ENCODE data around the gene GMPPA. TPM values are rescaled to one million over a fixed set of nuclear protein-coding genes. Genes with fewer than 3 reads are reported as not detected.

The GMPPA gene
- polyA plus RNA-seq, 2 of the 4 experiments (the other 2 are of a cell fraction), result 36.2 to 46.2 TPM

- H3K4me1 ChIP-seq, result 0 out of 3 replicates have a peak, but pooled peaks cover 2% of the 10 kb centered on the region
- TF ChIP-seq SMC3 (IDR thresholded peaks at IDR 0.05), result no peak
- TF ChIP-seq CEBPB (IDR thresholded peaks at IDR 0.05), result no peak
- TF ChIP-seq, protein P1, sequence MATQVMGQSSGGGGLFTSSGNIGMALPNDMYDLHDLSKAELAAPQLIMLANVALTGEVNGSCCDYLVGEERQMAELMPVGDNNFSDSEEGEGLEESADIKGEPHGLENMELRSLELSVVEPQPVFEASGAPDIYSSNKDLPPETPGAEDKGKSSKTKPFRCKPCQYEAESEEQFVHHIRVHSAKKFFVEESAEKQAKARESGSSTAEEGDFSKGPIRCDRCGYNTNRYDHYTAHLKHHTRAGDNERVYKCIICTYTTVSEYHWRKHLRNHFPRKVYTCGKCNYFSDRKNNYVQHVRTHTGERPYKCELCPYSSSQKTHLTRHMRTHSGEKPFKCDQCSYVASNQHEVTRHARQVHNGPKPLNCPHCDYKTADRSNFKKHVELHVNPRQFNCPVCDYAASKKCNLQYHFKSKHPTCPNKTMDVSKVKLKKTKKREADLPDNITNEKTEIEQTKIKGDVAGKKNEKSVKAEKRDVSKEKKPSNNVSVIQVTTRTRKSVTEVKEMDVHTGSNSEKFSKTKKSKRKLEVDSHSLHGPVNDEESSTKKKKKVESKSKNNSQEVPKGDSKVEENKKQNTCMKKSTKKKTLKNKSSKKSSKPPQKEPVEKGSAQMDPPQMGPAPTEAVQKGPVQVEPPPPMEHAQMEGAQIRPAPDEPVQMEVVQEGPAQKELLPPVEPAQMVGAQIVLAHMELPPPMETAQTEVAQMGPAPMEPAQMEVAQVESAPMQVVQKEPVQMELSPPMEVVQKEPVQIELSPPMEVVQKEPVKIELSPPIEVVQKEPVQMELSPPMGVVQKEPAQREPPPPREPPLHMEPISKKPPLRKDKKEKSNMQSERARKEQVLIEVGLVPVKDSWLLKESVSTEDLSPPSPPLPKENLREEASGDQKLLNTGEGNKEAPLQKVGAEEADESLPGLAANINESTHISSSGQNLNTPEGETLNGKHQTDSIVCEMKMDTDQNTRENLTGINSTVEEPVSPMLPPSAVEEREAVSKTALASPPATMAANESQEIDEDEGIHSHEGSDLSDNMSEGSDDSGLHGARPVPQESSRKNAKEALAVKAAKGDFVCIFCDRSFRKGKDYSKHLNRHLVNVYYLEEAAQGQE (IDR thresholded peaks at IDR 0.05), result no peak
- no peak for TF ChIP-seq TP53 (CRISPR knock-in tag; IDR thresholded peaks at IDR 0.05)
- TF ChIP-seq, protein P2, sequence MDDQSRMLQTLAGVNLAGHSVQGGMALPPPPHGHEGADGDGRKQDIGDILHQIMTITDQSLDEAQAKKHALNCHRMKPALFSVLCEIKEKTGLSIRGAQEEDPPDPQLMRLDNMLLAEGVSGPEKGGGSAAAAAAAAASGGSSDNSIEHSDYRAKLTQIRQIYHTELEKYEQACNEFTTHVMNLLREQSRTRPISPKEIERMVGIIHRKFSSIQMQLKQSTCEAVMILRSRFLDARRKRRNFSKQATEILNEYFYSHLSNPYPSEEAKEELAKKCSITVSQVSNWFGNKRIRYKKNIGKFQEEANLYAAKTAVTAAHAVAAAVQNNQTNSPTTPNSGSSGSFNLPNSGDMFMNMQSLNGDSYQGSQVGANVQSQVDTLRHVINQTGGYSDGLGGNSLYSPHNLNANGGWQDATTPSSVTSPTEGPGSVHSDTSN (IDR thresholded peaks at IDR 0.05), result no peak
- ATAC-seq (no peak), DNase-seq (ENCODE audit: low read depth in 1 of 2, low spot score in 1 of 2) (no peak), FAIRE-seq (no peak)
- no peaks in the 10 kb centered on the region for H3K9me3 ChIP-seq
- 66% methylated on average over 10 of the region's 11 CpGs for WGBS (ENCODE audit: missing lambda C conversion rate)
- CTCF ChIA-PET, result interaction anchor here (0.8 to 89.4 kb wide), 4 partner anchors 9 to 59 kb away, joined by 3 to 3291 read pairs (median 4); partner anchors contain the start of genes ASIC4, CHPF, GMPPA and TMEM198
- H3K4me2 ChIP-seq, result no peak overlapping the region
- POLR2A ChIA-PET, result no interaction called here
- peak overlapping the region in 1 of 2 experiments; percentile 1; a peak in 2 of 6 replicates for H3K27ac ChIP-seq
- H3K4me3 ChIP-seq, result no peak overlapping the region
These were observed 37.6 kb upstream of the GMPPA start for GRCh38 chr2:219461047-219461514.

- TF ChIP-seq, protein P2 (IDR thresholded peaks at IDR 0.05), result no peak
- TF ChIP-seq ZNF302 (CRISPR knock-in tag; IDR thresholded peaks at IDR 0.05), result no peak
- TF ChIP-seq RCOR1 (IDR thresholded peaks at IDR 0.05; ENCODE audit: low read depth, low read length), result no peak
- TF ChIP-seq, protein P3, sequence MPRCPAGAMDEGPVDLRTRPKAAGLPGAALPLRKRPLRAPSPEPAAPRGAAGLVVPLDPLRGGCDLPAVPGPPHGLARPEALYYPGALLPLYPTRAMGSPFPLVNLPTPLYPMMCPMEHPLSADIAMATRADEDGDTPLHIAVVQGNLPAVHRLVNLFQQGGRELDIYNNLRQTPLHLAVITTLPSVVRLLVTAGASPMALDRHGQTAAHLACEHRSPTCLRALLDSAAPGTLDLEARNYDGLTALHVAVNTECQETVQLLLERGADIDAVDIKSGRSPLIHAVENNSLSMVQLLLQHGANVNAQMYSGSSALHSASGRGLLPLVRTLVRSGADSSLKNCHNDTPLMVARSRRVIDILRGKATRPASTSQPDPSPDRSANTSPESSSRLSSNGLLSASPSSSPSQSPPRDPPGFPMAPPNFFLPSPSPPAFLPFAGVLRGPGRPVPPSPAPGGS (IDR thresholded peaks at IDR 0.05), result no peak
- TF ChIP-seq CBX2 (IDR thresholded peaks at IDR 0.05; ENCODE audit: borderline replicate concordance, low read depth), result no peak
- TF ChIP-seq EHF (CRISPR knock-in tag; IDR thresholded peaks at IDR 0.05), result no peak
- no peak for TF ChIP-seq SMC3 (IDR thresholded peaks at IDR 0.05)
- TF ChIP-seq MAX (IDR thresholded peaks at IDR 0.05), result no peak
- TF ChIP-seq TFCP2L1 (CRISPR knock-in tag; IDR thresholded peaks at IDR 0.05), result no peak
- TF ChIP-seq ZSCAN20 (CRISPR knock-in tag; IDR thresholded peaks at IDR 0.05), result no peak
- TF ChIP-seq HDAC2 (IDR thresholded peaks at IDR 0.05), result no peak
- no peak for TF ChIP-seq GATA3 (IDR thresholded peaks at IDR 0.05; ENCODE audit: borderline replicate concordance)
- TF ChIP-seq HOXB13 (CRISPR knock-in tag; IDR thresholded peaks at IDR 0.05; ENCODE audit: low read depth), result no peak
- no peak for DNase-seq (ENCODE audit: low read depth in 1 of 2, low spot score in 1 of 2)
- POLR2A ChIA-PET, result no interaction called here
- no peak for FAIRE-seq
- WGBS (ENCODE audit: missing lambda C conversion rate), result 82% methylated on average over 8 of the region's 14 CpGs
- CTCF ChIA-PET, result interaction anchor here (0.9 to 89.4 kb wide), 3 partner anchors 9 to 59 kb away, joined by 3 to 3291 read pairs (median 4); partner anchors contain the start of genes ASIC4, CHPF, GMPPA and TMEM198
- 0 out of 3 replicates have a peak, but pooled peaks cover 2% of the 10 kb centered on the region for H3K4me1 ChIP-seq
- H3K4me3 ChIP-seq, result no peak overlapping the region
- H3K4me2 ChIP-seq, result no peak overlapping the region
- H3K9me3 ChIP-seq, result no peaks in the 10 kb centered on the region
- no peak overlapping the region for H3K27ac ChIP-seq
- ATAC-seq, result no peak
These were observed 37.0 kb upstream of the GMPPA start for GRCh38 chr2:219461669-219462068.

All from A549 (cell line).